ENCODE data around the gene NPY5R. TPM values are rescaled to one million over a fixed set of nuclear protein-coding genes. Genes with fewer than 3 reads are reported as not detected.

Gene NPY5R
- total RNA-seq, result under 1 TPM in 2 of 4 donors, not detected in 2; 0.12 to 0.16 TPM

- peaks cover 0 to 19% (median 7%) of the 10 kb centered on the region in 3 donors for H3K4me1 ChIP-seq
- peak within 1 kb of the TSS in 3 of 4 donors; percentile 37 to 62 (median 50) for H3K27ac ChIP-seq
- H3K9me3 ChIP-seq, result no peaks in the 10 kb centered on the region
- peak; percentile 57 for ATAC-seq
- H3K36me3 ChIP-seq, result no peaks in the 10 kb centered on the region
- peaks cover 69% of the 10 kb centered on the region for H3K27me3 ChIP-seq
- H3K4me3 ChIP-seq, result peak within 1 kb of the TSS; percentile 24 to 50
- WGBS, 2 donors (ENCODE audit: low coverage in 1 of 2), result no CpG with 5 or more reads among the region's 55 CpGs
- TF ChIP-seq CTCF (IDR thresholded peaks at IDR 0.05) (no peak), POLR2A (IDR thresholded peaks at IDR 0.05) (no peak), EP300 (IDR thresholded peaks at IDR 0.05) (no peak), POLR2AphosphoS5 (IDR thresholded peaks at IDR 0.05) (no peak)
These were observed at the start of gene NPY5R for GRCh38 chr4:163343604-163344146. NPY5R (plus strand) TSS chr4:163343892; CDS start chr4:163350274, 6,382 bp downstream.

GRCh38 chr4:163295138-163295537 is 48.6 kb upstream of the NPY5R start:
- no peaks in the 10 kb centered on the region for H3K4me1 ChIP-seq
- peaks cover 3% of the 10 kb centered on the region for H3K27me3 ChIP-seq
- no peak overlapping the region for H3K4me3 ChIP-seq
- 47 to 75% methylated on average over 2 to 3 of the region's 3 CpGs for WGBS, 2 donors (ENCODE audit: low coverage in 1 of 2)
- no peak overlapping the region for H3K27ac ChIP-seq
- peaks cover 0 to 10% (median 0%) of the 10 kb centered on the region in 3 donors for H3K9me3 ChIP-seq
- ATAC-seq, result no peak
- no peaks in the 10 kb centered on the region for H3K36me3 ChIP-seq
- no peak for TF ChIP-seq POLR2A (IDR thresholded peaks at IDR 0.05)
- no peak for TF ChIP-seq EP300 (IDR thresholded peaks at IDR 0.05)
- TF ChIP-seq POLR2AphosphoS5 (IDR thresholded peaks at IDR 0.05), result no peak
- no peak for TF ChIP-seq CTCF (IDR thresholded peaks at IDR 0.05)

- Histone ChIP-seq H3K27ac (no peak overlapping the region), H3K4me1 (no peaks in the 10 kb centered on the region), H3K36me3 (no peaks in the 10 kb centered on the region), H3K4me3 (no peak overlapping the region), H3K9me3 (peaks cover 0 to 10% (median 0%) of the 10 kb centered on the region in 3 donors), H3K27me3 (no peaks in the 10 kb centered on the region)
- 55 to 66% methylated on average over 2 of the region's 3 CpGs for WGBS, 2 donors (ENCODE audit: low coverage in 1 of 2)
- no peak for TF ChIP-seq EP300 (IDR thresholded peaks at IDR 0.05)
- TF ChIP-seq POLR2AphosphoS5 (IDR thresholded peaks at IDR 0.05), result no peak
- no peak for TF ChIP-seq POLR2A (IDR thresholded peaks at IDR 0.05)
- no peak for TF ChIP-seq CTCF (IDR thresholded peaks at IDR 0.05)
- no peak for ATAC-seq
These were observed 43.2 kb upstream of the NPY5R start for GRCh38 chr4:163300445-163300844.

GRCh38 chr4:163303069-163303468 is 40.6 kb upstream of the NPY5R start:
- H3K9me3 ChIP-seq, result peaks cover 0 to 10% (median 0%) of the 10 kb centered on the region in 3 donors
- no peak for ATAC-seq
- H3K36me3 ChIP-seq, result no peaks in the 10 kb centered on the region
- no peak overlapping the region for H3K27ac ChIP-seq
- no peak for TF ChIP-seq CTCF (IDR thresholded peaks at IDR 0.05)
- TF ChIP-seq POLR2A (IDR thresholded peaks at IDR 0.05), result no peak
- TF ChIP-seq EP300 (IDR thresholded peaks at IDR 0.05), result no peak
- TF ChIP-seq POLR2AphosphoS5 (IDR thresholded peaks at IDR 0.05), result no peak
- WGBS, 2 donors (ENCODE audit: low coverage in 1 of 2), result 91 to 100% methylated on average over 1 to 2 of the region's 2 CpGs
- H3K4me3 ChIP-seq, result no peak overlapping the region
- H3K4me1 ChIP-seq, result no peaks in the 10 kb centered on the region
- H3K27me3 ChIP-seq, result no peaks in the 10 kb centered on the region

GRCh38 chr4:163309466-163309865 is 34.2 kb upstream of the NPY5R start:
- WGBS, 2 donors (ENCODE audit: low coverage in 1 of 2), result 17 to 78% methylated on average over 1 of the region's 1 CpG
- no peak for ATAC-seq
- no peak overlapping the region for H3K4me3 ChIP-seq
- no peak overlapping the region for H3K27ac ChIP-seq
- H3K9me3 ChIP-seq, result peaks cover 0 to 6% (median 0%) of the 10 kb centered on the region in 3 donors
- H3K36me3 ChIP-seq, result no peaks in the 10 kb centered on the region
- no peak for TF ChIP-seq POLR2AphosphoS5 (IDR thresholded peaks at IDR 0.05)
- TF ChIP-seq EP300 (IDR thresholded peaks at IDR 0.05), result no peak
- no peak for TF ChIP-seq CTCF (IDR thresholded peaks at IDR 0.05)
- no peak for TF ChIP-seq POLR2A (IDR thresholded peaks at IDR 0.05)
- H3K27me3 ChIP-seq, result no peaks in the 10 kb centered on the region
- no peaks in the 10 kb centered on the region for H3K4me1 ChIP-seq

All from gastroesophageal sphincter (tissue), 4 donors.